Measurements from ENCODE around the gene ECE2. TPM values are rescaled to one million over a fixed set of nuclear protein-coding genes. Genes with fewer than 3 reads are reported as not detected.

ECE2 gene
- total RNA-seq, 1 experiment from 2014 or later: not detected

- peak; percentile 90 for DNase-seq (ENCODE audit: low read depth)
Measured at GRCh38 chr3:184314363-184314699, 38.5 kb downstream of the ECE2 start, which contains the start of gene EIF4G1. Gene EIF4G1 (plus strand): TSS chr3:184314606. CDS start chr3:184315797, 1,191 bp downstream.

GRCh38 chr3:184314700-184315542 lies 39.1 kb downstream of the ECE2 start:
- DNase-seq (ENCODE audit: low read depth): peak; percentile 71

- no peak for DNase-seq (ENCODE audit: low read depth)
Measured at GRCh38 chr3:184315543-184315867, 39.7 kb downstream of the ECE2 start.

- DNase-seq (ENCODE audit: low read depth): no peak
Measured at GRCh38 chr3:184315871-184316661, 40.2 kb downstream of the ECE2 start.

GRCh38 chr3:184316792-184317191 lies 41.0 kb downstream of the ECE2 start:
- DNase-seq (ENCODE audit: low read depth): no peak

- DNase-seq (ENCODE audit: low read depth): no peak
Measured at GRCh38 chr3:184317201-184317600, 41.4 kb downstream of the ECE2 start.

- peak; percentile 95 for DNase-seq (ENCODE audit: low read depth)
Measured at GRCh38 chr3:184320104-184320445, 44.3 kb downstream of the ECE2 start.

- no peak for DNase-seq (ENCODE audit: low read depth)
Measured at GRCh38 chr3:184321666-184322065, 45.8 kb downstream of the ECE2 start.

- DNase-seq (ENCODE audit: low read depth): no peak
Measured at GRCh38 chr3:184322731-184323487, 47.1 kb downstream of the ECE2 start.

- DNase-seq (ENCODE audit: low read depth): no peak
Measured at GRCh38 chr3:184323696-184324095, 47.9 kb downstream of the ECE2 start.

GRCh38 chr3:184325269-184325668 lies 49.4 kb downstream of the ECE2 start:
- no peak for DNase-seq (ENCODE audit: low read depth)

GRCh38 chr3:184325715-184326369 lies 50.0 kb downstream of the ECE2 start:
- DNase-seq (ENCODE audit: low read depth): no peak

- no peak for DNase-seq (ENCODE audit: low read depth)
Measured at GRCh38 chr3:184327171-184327570, 51.3 kb downstream of the ECE2 start.

GRCh38 chr3:184328516-184328915 lies 52.7 kb downstream of the ECE2 start:
- no peak for DNase-seq (ENCODE audit: low read depth)

GRCh38 chr3:184332370-184333090 lies 56.7 kb downstream of the ECE2 start:
- peak; percentile 85 for DNase-seq (ENCODE audit: low read depth)

GRCh38 chr3:184333190-184333589 lies 57.4 kb downstream of the ECE2 start:
- no peak for DNase-seq (ENCODE audit: low read depth)

GRCh38 chr3:184333700-184334099 lies 57.9 kb downstream of the ECE2 start:
- no peak for DNase-seq (ENCODE audit: low read depth)

- DNase-seq (ENCODE audit: low read depth): peak; percentile 66
Measured at GRCh38 chr3:184334470-184335158, 58.8 kb downstream of the ECE2 start.

GRCh38 chr3:184335291-184335660 lies 59.5 kb downstream of the ECE2 start:
- no peak for DNase-seq (ENCODE audit: low read depth)
